GM23338 (cell line): Measurements from ENCODE around the gene CENPP. TPM values are rescaled to one million over a fixed set of nuclear protein-coding genes. Genes with fewer than 3 reads are reported as not detected.

Source experiments
- ATAC-seq: fragments of 200-7000 bp; cut with Tn5 transposase; 3 replicates; pipeline ENCODE4 v1.9.1; 2020
- DNase-seq: peaks from one replicate; pipeline ENCODE4 v3.0.0-alpha.2; 2015; ENCODE audit warnings: low spot score
- H2AFZ ChIP-seq: fragments of 200-600 bp; sonication (generic); 2 replicates; pipeline ENCODE4 v1.8.0; 2016; ENCODE audit warnings: antibody characterized with exemption, mild to moderate bottlenecking, moderate library complexity
- H3F3A ChIP-seq: fragments of 200-600 bp; sonication (generic); replicated peaks from 2 replicates; pipeline ENCODE4 v1.8.0; 2017; ENCODE audit warnings: antibody characterized with exemption, mixed run types, low read depth
- H3K27ac ChIP-seq: fragments of 200-600 bp; sonication (generic); 2 replicates; pipeline ENCODE4 v1.6.1; 2016; ENCODE audit warnings: low read depth
- H3K27me3 ChIP-seq: fragments of 200-600 bp; sonication (generic); 2 replicates; pipeline ENCODE4 v1.8.0; 2016; ENCODE audit warnings: mild to moderate bottlenecking, mixed run types, moderate library complexity; ENCODE audit not compliant: insufficient read depth
- H3K36me3 ChIP-seq: fragments of 200-600 bp; sonication (generic); 2 replicates; pipeline ENCODE4 v1.8.0; 2016; ENCODE audit warnings: mild to moderate bottlenecking; ENCODE audit not compliant: insufficient read depth
- H3K4me1 ChIP-seq: fragments of 200-600 bp; sonication (generic); 2 replicates; pipeline ENCODE4 v1.8.0; 2016; ENCODE audit warnings: mild to moderate bottlenecking, moderate library complexity; ENCODE audit not compliant: insufficient read depth
- H3K4me2 ChIP-seq: fragments of 200-600 bp; sonication (generic); 2 replicates; pipeline ENCODE4 v1.7.1; 2017; ENCODE audit warnings: mixed run types
- H3K4me3 ChIP-seq: fragments of 200-600 bp; sonication (generic); 2 replicates; pipeline ENCODE4 v1.6.1; 2016; ENCODE audit warnings: mixed run types
- H3K79me2 ChIP-seq: fragments of 200-600 bp; sonication (generic); replicated peaks from 2 replicates; pipeline ENCODE4 v1.8.0; 2017; ENCODE audit warnings: mild to moderate bottlenecking; ENCODE audit not compliant: insufficient read depth
- H3K9me2 ChIP-seq: fragments of 200-600 bp; sonication (generic); 2 replicates; pipeline ENCODE4 v1.8.0; 2017; ENCODE audit not compliant: insufficient read depth
- H4K20me1 ChIP-seq: fragments of 200-600 bp; sonication (generic); replicated peaks from 2 replicates; pipeline ENCODE4 v1.8.0; 2017; ENCODE audit warnings: mild to moderate bottlenecking; ENCODE audit not compliant: insufficient read depth
- H3K27ac Mint-ChIP-seq: 2 replicates; pipeline ENCODE4 v1.8.0; 2020; ENCODE audit warnings: inconsistent platforms, mild to moderate bottlenecking, moderate library complexity, mixed read lengths
- H3K27me3 Mint-ChIP-seq: 3 replicates; pipeline ENCODE4 v1.8.0; 2022; ENCODE audit warnings: low read depth, mild to moderate bottlenecking, moderate library complexity, mixed read lengths, inconsistent platforms; ENCODE audit not compliant: insufficient read depth, poor library complexity
- H3K36me3 Mint-ChIP-seq: 3 replicates; pipeline ENCODE4 v1.8.0; 2021; ENCODE audit warnings: low read depth, mild to moderate bottlenecking, inconsistent platforms, moderate library complexity, mixed read lengths
- H3K4me1 Mint-ChIP-seq: 3 replicates; pipeline ENCODE4 v1.8.0; 2020; ENCODE audit warnings: mild to moderate bottlenecking, inconsistent platforms, mixed read lengths
- H3K4me3 Mint-ChIP-seq: 3 replicates; pipeline ENCODE4 v1.8.0; 2021; ENCODE audit warnings: moderate library complexity, mild to moderate bottlenecking, inconsistent platforms, mixed read lengths
- H3K9me3 Mint-ChIP-seq: 3 replicates; pipeline ENCODE4 v1.8.0; 2020; ENCODE audit warnings: moderate library complexity, mild to moderate bottlenecking, inconsistent platforms, mixed read lengths
- CREB1 ChIP-seq: fragments of 250-450 bp; sonication (Bioruptor Pico); IDR thresholded peaks from 2 replicates; pipeline ENCODE4 v1.5.0; 2020; ENCODE audit warnings: low read depth, mild to moderate bottlenecking, moderate library complexity
- CTCF ChIP-seq, 2 experiments: fragments of 200-600 bp in 1 of 2; sonication (generic) in 1 of 2; conservative IDR thresholded peaks; 2 replicates each; pipeline versions ENCODE4 v1.5.1 to v1.6.1; 2016 to 2017; ENCODE audit warnings: antibody characterized with exemption in 2 of 2, low read depth in 2 of 2, mild to moderate bottlenecking in 2 of 2, moderate library complexity in 1 of 2
- EZH2 ChIP-seq: fragments of 200-600 bp; sonication (generic); IDR thresholded peaks from one replicate; pipeline ENCODE4 v1.8.0; 2017; ENCODE audit warnings: antibody characterized with exemption, mild to moderate bottlenecking, low read depth; ENCODE audit not compliant: unreplicated experiment
- ZNF114 ChIP-seq: fragments of 250-450 bp; sonication (Bioruptor Pico); IDR thresholded peaks from 2 replicates; pipeline ENCODE4 v1.5.0; 2020; ENCODE audit warnings: mild to moderate bottlenecking, moderate library complexity
- ZNF462 ChIP-seq: fragments of 250-450 bp; sonication (Bioruptor Pico); IDR thresholded peaks from 2 replicates; pipeline ENCODE4 v1.5.0; 2020; ENCODE audit warnings: mild to moderate bottlenecking, moderate library complexity
- polyA plus RNA-seq: library from polyadenylated mRNA; unstranded; fragments of >200 nt; fragmentation: Nextera tagmentation; extraction: Ambion mirVana; gene quantifications from 2 replicates; pipeline ENCODE4 v1.2.1, GENCODE V29; 2016
- total RNA-seq: library from RNA; depleted of rRNA; stranded (reverse); fragments of >200 nt; shearing (Covaris generic); gene quantifications from 2 replicates; pipeline ENCODE4 v1.2.3, GENCODE V29; 2014

CENPP gene
- total and polyA plus RNA-seq, 2 experiments from 2014 or later, result 11.0 to 12.6 TPM

GRCh38 chr9:92325991-92326500 is 293 bp downstream of the CENPP start (continued):
- TF ChIP-seq ZNF462 (CRISPR knock-in tag) (no peak), CREB1 (no peak)

- H3K27me3 Mint-ChIP-seq, result peaks cover 5% of the 10 kb centered on the region
- no peak for ATAC-seq
Measured at GRCh38 chr9:92327283-92327850, 1.6 kb downstream of the CENPP start.

More at GRCh38 chr9:92327283-92327850, 1.6 kb downstream of the CENPP start:
- Mint-ChIP-seq H3K9me3 (no peaks in the 10 kb centered on the region), H3K4me3 (peak overlapping the region; percentile 95), H3K4me1 (peaks cover 22% of the 10 kb centered on the region), H3K27ac (no peak overlapping the region), H3K36me3 (peaks cover 10% of the 10 kb centered on the region; the same call in 2 of the 3 replicates)
- Histone ChIP-seq H3K36me3 (peaks cover 10% of the 10 kb centered on the region), H3K4me2 (peak overlapping the region; percentile 100), H3K4me1 (peaks cover 19% of the 10 kb centered on the region), H3K4me3 (no peak overlapping the region; the same call in 1 of the 2 replicates), H4K20me1 (no peaks in the 10 kb centered on the region), H3K27ac (0 out of 2 replicates have a peak overlapping the region, but pooled peaks have one; percentile 42), H2AFZ (no peak overlapping the region), H3K79me2 (peaks cover 36% of the 10 kb centered on the region), H3F3A (0 out of 2 replicates have a peak, but pooled peaks cover 4% of the 10 kb centered on the region), H3K27me3 (no peaks in the 10 kb centered on the region), H3K9me2 (no peaks in the 10 kb centered on the region)
- TF ChIP-seq EZH2 (no peak), CTCF (conservative IDR thresholded peaks at IDR 0.05; ENCODE audit: low read depth in 2 of 2) (no peak), CREB1 (no peak), ZNF114 (CRISPR knock-in tag) (no peak)
- no peak for DNase-seq
